Mucosa of gallbladder (tissue), 1 donor: ENCODE results near the gene CBFA2T2. TPM values are rescaled to one million over a fixed set of nuclear protein-coding genes. Genes with fewer than 3 reads are reported as not detected.

Experiments used
- DNase-seq: peaks from one replicate; pipeline ENCODE4 v3.0.0-alpha.2; 2020; ENCODE audit warnings: low spot score
- total RNA-seq: library from RNA; stranded (reverse); gene quantifications from one replicate; pipeline ENCODE4 v1.2.1, GENCODE V29; 2021
- donor health status: DM: no; HTN: no; CAD: no.

CBFA2T2 gene
- total RNA-seq, 1 donor from 2014 or later, result 21.2 TPM

GRCh38 chr20:33664762-33665144 is 174.9 kb downstream of the CBFA2T2 start:
- DNase-seq, result no peak

- DNase-seq, result peak; percentile 98
These were observed 176.7 kb downstream of the CBFA2T2 start, which contains the start of gene ACTL10 for GRCh38 chr20:33666293-33667244. Gene ACTL10, plus strand, starts transcription at chr20:33666943. Its CDS starts 555 bp downstream, at chr20:33667498.

GRCh38 chr20:33667245-33667675 is 177.4 kb downstream of the CBFA2T2 start:
- DNase-seq, result peak; percentile 38

GRCh38 chr20:33667676-33668465 is 178.0 kb downstream of the CBFA2T2 start:
- peak; percentile 78 for DNase-seq

GRCh38 chr20:33668466-33669155 is 178.7 kb downstream of the CBFA2T2 start:
- DNase-seq, result no peak

GRCh38 chr20:33669224-33669623 is 179.3 kb downstream of the CBFA2T2 start:
- no peak for DNase-seq

GRCh38 chr20:33669873-33670640 is 180.2 kb downstream of the CBFA2T2 start:
- no peak for DNase-seq

- DNase-seq, result no peak
These were observed 181.0 kb downstream of the CBFA2T2 start for GRCh38 chr20:33670715-33671499.

GRCh38 chr20:33671573-33672288 is 181.8 kb downstream of the CBFA2T2 start:
- DNase-seq, result no peak

- no peak for DNase-seq
These were observed 182.7 kb downstream of the CBFA2T2 start for GRCh38 chr20:33672426-33673113.

- no peak for DNase-seq
These were observed 183.2 kb downstream of the CBFA2T2 start for GRCh38 chr20:33673114-33673409.

- no peak for DNase-seq
These were observed 183.8 kb downstream of the CBFA2T2 start for GRCh38 chr20:33673410-33674293.

- DNase-seq, result peak; percentile 84
These were observed 184.6 kb downstream of the CBFA2T2 start, which contains the start of gene NECAB3 for GRCh38 chr20:33674294-33675135. Gene NECAB3, minus strand, starts transcription at chr20:33674428. Its CDS starts 76 bp downstream, at chr20:33674352.

- no peak for DNase-seq
These were observed 185.5 kb downstream of the CBFA2T2 start for GRCh38 chr20:33675136-33675959.

- DNase-seq, result no peak
These were observed 186.2 kb downstream of the CBFA2T2 start for GRCh38 chr20:33676121-33676520.
